Measurements from ENCODE around the gene CORT. TPM values are rescaled to one million over a fixed set of nuclear protein-coding genes. Genes with fewer than 3 reads are reported as not detected.
"Not testable (repeated sequence)": the region's sequence is repeated elsewhere in the genome, so short reads cannot be mapped to it uniquely, and the experiment has no call there.

The CORT gene
- total RNA-seq, 4 donors from 2014 or later: not detected

GRCh38 chr1:10450836-10451235 is 1.0 kb downstream of the CORT start:
- H3K4me1 ChIP-seq: peaks cover 15% of the 10 kb centered on the region
- WGBS: 30% methylated on average over 6 of the region's 6 CpGs
- no peaks in the 10 kb centered on the region for H3K9me3 ChIP-seq
- no peak for DNase-seq (ENCODE audit: low spot score in 2 of 2)
- H3K27ac ChIP-seq: no peak overlapping the region
- H3K36me3 ChIP-seq: no peaks in the 10 kb centered on the region
- H3K27me3 ChIP-seq: no peaks in the 10 kb centered on the region
- H3K4me3 ChIP-seq: peak overlapping the region; percentile 16
- TF ChIP-seq CTCF (IDR thresholded peaks at IDR 0.05) (no peak), POLR2AphosphoS5 (IDR thresholded peaks at IDR 0.05) (no peak), EP300 (IDR thresholded peaks at IDR 0.05) (no peak), POLR2A (IDR thresholded peaks at IDR 0.05) (no peak)

- no peaks in the 10 kb centered on the region for H3K27me3 ChIP-seq
- no peak overlapping the region for H3K27ac ChIP-seq
- H3K36me3 ChIP-seq: no peaks in the 10 kb centered on the region
- TF ChIP-seq EP300 (IDR thresholded peaks at IDR 0.05): no peak
- TF ChIP-seq CTCF (IDR thresholded peaks at IDR 0.05): no peak
- TF ChIP-seq POLR2AphosphoS5 (IDR thresholded peaks at IDR 0.05): no peak
- no peak for TF ChIP-seq POLR2A (IDR thresholded peaks at IDR 0.05)
- peak overlapping the region; percentile 16 for H3K4me3 ChIP-seq
- H3K9me3 ChIP-seq: no peaks in the 10 kb centered on the region
- no peak for DNase-seq (ENCODE audit: low spot score in 2 of 2)
- 4% methylated on average over 10 of the region's 10 CpGs for WGBS
- H3K4me1 ChIP-seq: peaks cover 15% of the 10 kb centered on the region
Measured at GRCh38 chr1:10451287-10451686, 1.5 kb downstream of the CORT start.

- no peak for TF ChIP-seq POLR2A (IDR thresholded peaks at IDR 0.05)
- TF ChIP-seq CTCF (IDR thresholded peaks at IDR 0.05): no peak
- no peak for TF ChIP-seq POLR2AphosphoS5 (IDR thresholded peaks at IDR 0.05)
- no peak for TF ChIP-seq EP300 (IDR thresholded peaks at IDR 0.05)
- Histone ChIP-seq H3K27ac (no peak overlapping the region), H3K36me3 (peaks cover 1% of the 10 kb centered on the region), H3K4me3 (no peak overlapping the region), H3K27me3 (no peaks in the 10 kb centered on the region), H3K4me1 (peaks cover 30% of the 10 kb centered on the region), H3K9me3 (no peaks in the 10 kb centered on the region)
- DNase-seq (ENCODE audit: low spot score in 2 of 2): no peak
- 54% methylated on average over 5 of the region's 5 CpGs for WGBS
Measured at GRCh38 chr1:10456048-10456447, 6.2 kb downstream of the CORT start.

GRCh38 chr1:10456661-10457060 is 6.8 kb downstream of the CORT start:
- Histone ChIP-seq H3K27me3 (no peaks in the 10 kb centered on the region), H3K9me3 (no peaks in the 10 kb centered on the region), H3K36me3 (peaks cover 7% of the 10 kb centered on the region), H3K4me1 (peaks cover 24% of the 10 kb centered on the region), H3K27ac (no peak overlapping the region), H3K4me3 (no peak overlapping the region)
- TF ChIP-seq CTCF (IDR thresholded peaks at IDR 0.05) (no peak), POLR2A (IDR thresholded peaks at IDR 0.05) (no peak), POLR2AphosphoS5 (IDR thresholded peaks at IDR 0.05) (no peak), EP300 (IDR thresholded peaks at IDR 0.05) (no peak)
- 40% methylated on average over 7 of the region's 7 CpGs for WGBS
- no peak for DNase-seq (ENCODE audit: low spot score in 2 of 2)

- Histone ChIP-seq H3K4me1 (peaks cover 19% of the 10 kb centered on the region), H3K36me3 (peaks cover 15% of the 10 kb centered on the region), H3K4me3 (peak overlapping the region; percentile 7)
- 51% methylated on average over 7 of the region's 7 CpGs for WGBS
- H3K27me3 ChIP-seq; H3K9me3 ChIP-seq; DNase-seq (ENCODE audit: low spot score in 2 of 2); H3K27ac ChIP-seq: not testable (repeated sequence)
Measured at GRCh38 chr1:10457462-10457861, 7.6 kb downstream of the CORT start.

GRCh38 chr1:10457875-10458274 is 8.0 kb downstream of the CORT start:
- H3K4me1 ChIP-seq: peaks cover 19% of the 10 kb centered on the region
- TF ChIP-seq EP300 (IDR thresholded peaks at IDR 0.05) (no peak), POLR2A (IDR thresholded peaks at IDR 0.05) (no peak), CTCF (IDR thresholded peaks at IDR 0.05) (no peak), POLR2AphosphoS5 (IDR thresholded peaks at IDR 0.05) (no peak)
- H3K36me3 ChIP-seq: peaks cover 19% of the 10 kb centered on the region
- H3K4me3 ChIP-seq: peak overlapping the region; percentile 7
- no peak for DNase-seq (ENCODE audit: low spot score in 2 of 2)
- no peaks in the 10 kb centered on the region for H3K27me3 ChIP-seq
- no peak overlapping the region for H3K27ac ChIP-seq
- no peaks in the 10 kb centered on the region for H3K9me3 ChIP-seq
- WGBS: 44% methylated on average over 9 of the region's 9 CpGs
